Adrenal gland (tissue), 5 donors: ENCODE measurements around the gene RAB12.

Experiments
- CTCF ChIP-seq, 6 experiments: fragments of 450-650 bp in 4 of 6; fragments of 200-600 bp in 2 of 6; sonication (generic) in 1 of 6; IDR thresholded peaks; 1 replicate in 5 of 6; 2 replicates in 1 of 6; pipeline versions ENCODE4 v1.5.1 to v1.8.0; 2016 to 2021; ENCODE audit warnings: antibody characterized with exemption in 6 of 6, mild to moderate bottlenecking in 2 of 6, moderate library complexity in 1 of 6
- POLR2A ChIP-seq, 2 donors: fragments of 450-650 bp; IDR thresholded peaks; one replicate each; pipeline ENCODE4 v1.6.1; 2017; ENCODE audit warnings: antibody characterized with exemption in 2 of 2, mild to moderate bottlenecking in 2 of 2, moderate library complexity in 1 of 2
- donor health status: DM: no; HTN: no; CAD: no.

GRCh38 chr18:8657050-8657820 is 48.0 kb downstream of the RAB12 start:
- TF ChIP-seq CTCF (IDR thresholded peaks at IDR 0.05) (no peak), POLR2A (IDR thresholded peaks at IDR 0.05) (no peak)
